Measurements from ENCODE around the gene SMYD3.

GRCh38 chr1:245760301-245760700 is 746.8 kb downstream of the SMYD3 start:
- TF ChIP-seq, protein P1, sequence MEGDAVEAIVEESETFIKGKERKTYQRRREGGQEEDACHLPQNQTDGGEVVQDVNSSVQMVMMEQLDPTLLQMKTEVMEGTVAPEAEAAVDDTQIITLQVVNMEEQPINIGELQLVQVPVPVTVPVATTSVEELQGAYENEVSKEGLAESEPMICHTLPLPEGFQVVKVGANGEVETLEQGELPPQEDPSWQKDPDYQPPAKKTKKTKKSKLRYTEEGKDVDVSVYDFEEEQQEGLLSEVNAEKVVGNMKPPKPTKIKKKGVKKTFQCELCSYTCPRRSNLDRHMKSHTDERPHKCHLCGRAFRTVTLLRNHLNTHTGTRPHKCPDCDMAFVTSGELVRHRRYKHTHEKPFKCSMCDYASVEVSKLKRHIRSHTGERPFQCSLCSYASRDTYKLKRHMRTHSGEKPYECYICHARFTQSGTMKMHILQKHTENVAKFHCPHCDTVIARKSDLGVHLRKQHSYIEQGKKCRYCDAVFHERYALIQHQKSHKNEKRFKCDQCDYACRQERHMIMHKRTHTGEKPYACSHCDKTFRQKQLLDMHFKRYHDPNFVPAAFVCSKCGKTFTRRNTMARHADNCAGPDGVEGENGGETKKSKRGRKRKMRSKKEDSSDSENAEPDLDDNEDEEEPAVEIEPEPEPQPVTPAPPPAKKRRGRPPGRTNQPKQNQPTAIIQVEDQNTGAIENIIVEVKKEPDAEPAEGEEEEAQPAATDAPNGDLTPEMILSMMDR (IDR thresholded peaks at IDR 0.05) = no peak
- TF ChIP-seq EZH2 (IDR thresholded peaks at IDR 0.05; ENCODE audit: borderline replicate concordance, insufficient read depth, low read depth, low read length, poor library complexity, severe bottlenecking) = no peak
